GM19239 (cell line): ENCODE results near the gene POLE.

Experiments used
- DNase-seq: peaks from one replicate; pipeline ENCODE4 v3.0.0; 2011; ENCODE audit warnings: low spot score; ENCODE audit not compliant: insufficient read length
- FAIRE-seq: peaks from 2 replicates; lab custom pipeline; 2011; peaks lifted over from hg19 to GRCh38; lab: Jason Lieb, UNC

The POLE gene

GRCh38 chr12:132619071-132619385 lies 68.1 kb downstream of the POLE start:
- FAIRE-seq (no peak), DNase-seq (no peak)

GRCh38 chr12:132618683-132619043 lies 68.5 kb downstream of the POLE start, which contains the start of gene P2RX2:
P2RX2 (plus strand) TSS chr12:132618776; CDS start chr12:132618817, 41 bp downstream.
- FAIRE-seq (no peak), DNase-seq (no peak)

DNA sequence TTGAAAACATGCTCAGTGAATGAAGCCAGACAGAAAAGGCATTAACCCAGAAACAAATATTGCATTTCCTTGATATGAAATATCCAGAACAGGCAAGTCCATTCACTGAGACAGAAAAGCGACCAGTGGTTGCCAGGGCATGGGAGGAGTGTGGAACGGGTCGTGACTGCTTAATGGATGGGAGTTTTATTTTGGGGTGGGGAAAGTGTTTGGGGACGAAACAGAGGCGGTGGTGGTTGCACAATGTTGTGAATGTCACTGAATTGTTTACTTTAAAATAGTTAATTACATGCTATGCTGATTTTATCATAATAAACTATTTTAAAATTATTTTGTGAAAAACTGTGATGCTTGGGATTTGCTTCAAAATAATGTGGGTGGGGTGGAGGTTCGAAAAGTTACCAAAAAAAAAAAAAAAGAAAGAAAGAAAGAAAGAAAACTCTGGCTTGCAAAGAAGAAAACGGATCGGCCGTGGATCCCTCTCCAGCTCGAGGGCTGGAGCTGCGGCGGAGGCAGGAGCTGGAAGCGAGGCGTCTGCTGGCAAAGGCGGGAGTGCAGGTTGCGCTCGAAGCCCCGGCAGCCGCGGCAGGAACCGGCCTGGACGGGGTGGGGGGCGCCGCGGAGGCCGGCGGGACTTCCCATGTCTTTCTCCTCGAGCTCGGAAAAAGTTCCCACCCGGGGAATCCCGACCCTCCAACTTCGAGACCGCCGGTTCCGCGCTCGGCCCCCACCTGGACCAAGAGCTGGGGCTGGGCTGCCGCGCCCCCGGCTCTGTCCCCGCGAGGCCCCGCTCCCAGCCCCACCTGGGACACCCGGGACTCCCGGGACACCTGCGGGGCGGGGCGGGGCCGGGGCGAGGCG lies 69.1 kb downstream of the POLE start:
- DNase-seq (no peak), FAIRE-seq (no peak)

GRCh38 chr12:132617135-132617701 lies 69.9 kb downstream of the POLE start:
- no peak for FAIRE-seq
- no peak for DNase-seq

GRCh38 chr12:132615579-132616038 lies 71.5 kb downstream of the POLE start:
- FAIRE-seq (no peak), DNase-seq (no peak)

DNA sequence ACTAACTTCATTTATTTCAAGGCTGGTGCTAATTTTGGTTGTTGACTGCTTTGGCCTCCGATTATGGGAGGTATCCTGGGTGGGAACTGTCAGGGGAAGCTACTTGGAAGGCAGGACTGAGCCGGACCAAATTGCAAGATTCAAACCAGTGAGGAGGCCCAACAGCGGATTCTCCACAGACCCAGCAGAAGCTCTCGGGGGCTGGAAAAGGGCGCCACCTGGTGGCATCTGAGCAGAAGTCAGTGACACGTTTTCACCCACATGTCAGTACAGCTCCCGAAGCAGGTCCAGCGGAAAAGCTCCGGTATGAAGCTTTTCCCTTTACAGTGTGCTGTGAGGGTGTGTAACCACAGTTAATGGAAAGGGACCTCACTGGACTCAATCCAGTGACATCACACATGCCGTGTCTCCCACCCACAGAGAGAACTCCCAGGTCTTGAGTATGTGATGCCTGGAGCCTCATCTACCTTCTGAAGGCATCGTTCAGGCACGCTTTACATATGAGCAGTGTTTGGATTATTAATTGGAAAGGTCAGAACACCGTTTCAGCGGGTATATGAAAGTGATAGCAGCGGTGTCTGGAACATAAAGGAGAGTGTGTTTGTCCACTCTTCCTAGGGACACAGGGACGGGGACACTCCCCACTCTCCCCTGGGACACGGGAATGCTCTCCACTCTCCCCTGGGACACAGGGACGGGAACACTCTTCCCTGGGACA lies 72.1 kb downstream of the POLE start:
- peak; percentile 93 for DNase-seq

GRCh38 chr12:132614029-132614428 lies 73.1 kb downstream of the POLE start:
- DNase-seq: no peak
- FAIRE-seq: no peak

More for the DNA sequence above, 72.1 kb downstream of the POLE start:
- FAIRE-seq: peak; percentile 54

GRCh38 chr12:132611620-132612019 lies 75.5 kb downstream of the POLE start:
- DNase-seq: no peak
- no peak for FAIRE-seq

DNA sequence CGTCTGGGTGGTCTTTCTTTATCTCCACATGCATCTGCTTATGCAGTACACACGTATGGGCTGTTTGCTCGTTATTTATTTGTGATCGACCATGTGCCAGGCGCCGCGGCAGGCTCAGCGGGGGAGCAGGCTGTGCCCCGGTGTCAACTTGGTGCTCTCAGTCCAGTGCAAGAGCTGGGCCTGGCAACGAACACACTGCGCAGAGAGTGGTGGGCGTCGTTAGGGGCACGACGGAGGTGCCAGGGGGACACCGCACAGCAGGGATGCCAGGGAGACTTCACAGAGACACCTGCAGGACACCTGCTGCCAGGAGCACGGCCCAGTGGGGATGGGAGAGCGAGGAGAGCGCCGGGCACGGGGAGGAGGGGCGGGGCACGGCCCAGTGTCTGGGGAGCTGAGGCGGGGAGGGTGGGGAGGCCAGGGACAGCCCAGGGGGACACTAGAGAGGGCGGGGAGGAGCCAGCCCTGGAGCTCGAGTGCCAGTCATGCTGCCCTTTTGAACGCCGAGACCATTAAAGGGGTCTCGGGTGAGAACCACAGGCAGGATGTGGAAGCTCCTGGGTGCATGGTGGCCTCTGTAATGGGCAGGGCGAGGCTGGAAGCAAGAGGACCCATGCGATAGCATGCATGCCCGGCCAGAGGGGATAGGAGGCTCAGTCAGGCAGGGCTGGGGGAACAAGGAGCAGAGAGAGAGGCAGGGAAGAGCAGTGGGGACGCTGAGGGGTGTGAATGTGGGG lies 76.1 kb downstream of the POLE start:
- FAIRE-seq (no peak), DNase-seq (no peak)

DNA sequence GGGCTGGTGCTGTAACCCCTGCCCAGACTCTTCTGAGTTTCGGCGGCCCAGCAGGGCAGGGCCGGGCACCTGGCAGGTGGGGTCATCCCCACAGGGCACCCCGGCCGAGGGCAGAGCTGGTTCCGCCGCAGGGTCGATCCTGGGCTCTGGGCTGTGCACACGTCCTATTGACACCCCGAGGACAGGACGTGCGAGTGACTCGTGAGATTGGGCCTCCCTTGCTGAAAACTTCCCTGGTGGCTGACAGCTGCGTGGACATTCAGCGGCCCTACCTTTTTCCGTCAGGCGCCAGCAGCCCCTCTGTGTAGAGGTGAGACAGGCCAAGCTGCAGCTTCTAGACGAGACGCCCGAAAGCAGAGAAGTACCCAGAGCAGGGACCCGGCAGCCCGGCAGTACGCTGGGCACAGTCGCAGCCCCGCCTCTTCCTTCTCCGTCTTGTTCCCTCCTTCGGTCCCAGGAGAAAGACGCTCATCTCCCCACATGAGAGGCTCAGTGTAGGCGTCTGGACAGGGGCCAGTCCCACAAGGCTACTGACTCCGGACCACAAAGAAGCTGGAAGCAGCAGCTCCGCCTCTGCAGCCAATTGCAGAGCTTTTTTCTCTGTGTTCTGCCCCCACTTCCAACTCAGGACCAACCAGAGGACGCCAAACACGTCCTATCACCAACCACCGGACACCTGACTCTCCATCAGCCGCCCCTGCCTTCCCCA lies 76.9 kb downstream of the POLE start, which contains the start of gene LRCOL1:
LRCOL1 (minus strand) TSS at position 532 of the 709 bp plus-strand sequence. CDS start 4,331 bp downstream, outside the sequence.
- DNase-seq (no peak), FAIRE-seq (no peak)

DNA sequence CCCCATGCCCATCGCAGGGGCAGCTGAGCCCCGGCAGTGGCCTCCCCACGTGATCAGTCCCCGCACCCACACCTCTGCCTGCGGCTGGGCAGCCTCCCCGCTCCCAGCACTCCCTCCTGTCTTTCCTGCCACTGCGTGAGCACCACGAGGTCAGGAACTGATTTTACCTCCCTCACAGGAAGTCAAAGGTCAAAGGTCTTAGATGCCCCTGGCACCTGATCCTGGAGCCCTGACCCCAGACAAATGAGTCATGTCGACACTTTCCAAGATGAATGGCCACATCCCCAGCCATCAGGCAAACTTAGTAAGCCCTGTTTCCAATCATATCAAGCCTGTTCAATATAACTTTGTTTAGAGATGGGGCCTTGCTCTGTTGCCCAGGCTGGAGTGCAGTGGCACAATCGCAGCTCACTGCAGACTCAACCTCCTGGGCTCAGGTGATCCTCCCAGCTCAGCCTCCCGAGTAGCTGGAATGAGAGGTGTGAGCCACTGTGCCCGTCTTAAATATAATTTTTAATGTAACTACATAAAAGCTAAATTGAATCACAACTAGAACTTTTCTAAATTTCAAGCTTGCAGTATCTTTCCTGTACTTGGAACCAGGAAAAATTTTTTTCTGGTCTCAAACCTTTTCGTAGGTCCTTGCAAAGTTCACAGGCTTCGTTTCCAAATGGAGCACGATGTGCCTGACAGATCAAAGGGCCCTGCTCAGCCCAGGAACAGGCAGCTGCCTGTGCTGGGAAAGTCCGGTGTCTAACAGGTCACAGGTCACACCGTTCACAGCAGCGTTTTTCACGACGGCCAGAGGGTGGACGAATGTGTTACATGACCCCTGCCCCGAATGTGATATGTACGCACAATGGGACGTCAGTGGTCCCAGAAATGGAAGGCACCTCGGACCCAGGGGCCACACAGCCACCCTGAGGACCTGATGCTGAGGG lies 78.6 kb downstream of the POLE start:
- no peak for DNase-seq
- no peak for FAIRE-seq

- FAIRE-seq: no peak
- no peak for DNase-seq
Measured at GRCh38 chr12:132606927-132607326, 80.2 kb downstream of the POLE start.

GRCh38 chr12:132606466-132606865 lies 80.7 kb downstream of the POLE start:
- FAIRE-seq: no peak
- DNase-seq: no peak

DNA sequence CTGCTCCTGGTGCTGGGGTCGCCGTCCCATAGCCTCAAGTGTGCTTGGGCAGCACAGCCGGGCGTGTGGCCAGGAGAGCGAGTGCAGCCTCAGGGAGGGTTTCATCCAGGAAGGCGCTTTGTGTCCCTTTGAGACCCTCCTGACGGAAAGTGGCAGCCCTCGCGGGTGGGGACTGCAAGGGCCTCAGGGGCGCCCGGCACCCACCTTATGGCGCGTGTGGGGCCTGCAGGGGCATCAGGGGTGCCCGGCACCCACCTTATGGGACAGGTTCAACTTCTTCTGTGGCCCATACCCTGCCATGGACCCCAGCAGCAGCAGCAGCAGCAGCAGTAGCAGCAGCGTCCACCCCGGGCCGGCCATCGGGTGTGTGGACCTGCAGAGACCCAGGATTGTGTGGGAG lies 81.2 kb downstream of the POLE start:
- DNase-seq (no peak), FAIRE-seq (no peak)

GRCh38 chr12:132604668-132605441 lies 82.3 kb downstream of the POLE start:
- FAIRE-seq: no peak
- DNase-seq: no peak

DNA sequence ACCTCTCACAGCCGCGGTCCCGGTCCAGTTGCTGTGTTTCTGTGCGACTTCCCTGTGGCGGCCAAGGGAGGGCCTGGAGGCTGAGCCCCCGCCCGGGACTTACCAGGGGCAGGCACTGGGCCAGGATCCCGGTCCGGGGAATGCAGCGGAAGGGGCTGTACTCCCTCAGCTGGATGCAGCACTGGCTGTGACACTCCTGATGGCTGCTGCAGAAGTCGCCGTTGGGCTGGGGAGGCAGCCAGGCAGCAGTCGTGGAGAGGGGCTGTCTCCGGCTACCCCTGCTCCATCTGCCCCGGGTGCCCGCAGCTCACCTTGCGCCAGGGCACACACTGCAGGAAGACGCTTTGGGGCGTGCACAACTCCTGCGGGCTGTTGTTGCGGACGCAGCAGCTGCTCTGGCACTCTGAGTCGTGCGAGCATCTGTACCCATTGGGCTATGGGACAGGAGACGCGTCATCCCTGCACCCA lies 83.0 kb downstream of the POLE start:
- DNase-seq: no peak
- FAIRE-seq: no peak

DNA sequence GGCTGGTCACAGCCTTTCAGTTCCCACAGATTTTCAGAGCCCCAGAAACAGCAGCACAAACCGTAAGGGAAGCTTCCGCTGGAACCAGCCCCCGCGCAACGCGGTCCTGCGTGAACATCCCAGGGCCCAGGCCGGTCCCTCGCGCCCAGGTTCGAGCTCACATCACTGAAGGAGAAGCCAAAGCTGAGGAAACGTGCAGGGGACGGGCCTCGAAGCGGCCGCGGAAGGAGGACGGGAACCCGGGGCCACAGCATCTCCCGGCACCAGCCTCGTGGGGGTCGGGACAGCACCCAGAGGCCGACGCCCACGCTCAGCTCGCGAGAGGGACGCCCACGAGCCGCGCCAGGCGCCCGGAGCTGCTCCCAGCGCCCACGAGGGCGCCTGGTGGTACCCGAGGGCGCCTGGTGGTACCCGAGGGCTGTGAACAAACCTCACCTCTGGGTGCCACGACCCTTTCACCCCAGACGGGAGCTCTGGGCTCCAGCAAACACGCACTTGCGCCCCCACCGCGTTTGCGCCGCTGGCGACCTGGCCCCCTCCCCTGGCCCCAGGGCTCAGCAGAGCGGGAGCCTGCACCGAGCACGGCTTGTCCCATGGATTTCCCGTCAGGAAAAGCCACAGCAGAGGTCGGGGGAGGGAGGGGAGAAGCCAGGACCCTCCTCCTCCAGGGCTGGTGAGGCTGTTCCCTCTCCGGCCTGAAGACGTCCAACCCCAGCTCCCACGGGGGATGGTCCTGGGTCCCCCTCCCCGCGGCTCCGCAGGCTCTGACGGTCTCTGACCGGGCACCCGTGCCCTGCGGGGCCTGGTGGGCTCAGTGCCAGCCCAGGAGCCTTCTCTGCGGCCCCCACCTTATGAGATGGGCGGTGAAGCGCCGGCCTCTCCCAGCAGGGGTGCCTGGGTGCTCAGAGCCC lies 83.6 kb downstream of the POLE start:
- no peak for FAIRE-seq

More for the DNA sequence above, 83.6 kb downstream of the POLE start:
- no peak for DNase-seq
